NT2/D1 (cell line): ENCODE results near the gene RBM28.

Experiments
- DNase-seq: peaks from one replicate; pipeline ENCODE4 v3.0.0-alpha.2; 2011; ENCODE audit warnings: low read depth, low spot score
- H3K27me3 ChIP-seq: 2 replicates; pipeline ENCODE4 v1.6.0; 2011; ENCODE audit warnings: mild to moderate bottlenecking; ENCODE audit not compliant: insufficient read length, insufficient read depth
- H3K36me3 ChIP-seq: 2 replicates; pipeline ENCODE4 v1.6.1; 2011; ENCODE audit warnings: mild to moderate bottlenecking, low read length, mixed read lengths; ENCODE audit not compliant: insufficient read depth, insufficient read length
- H3K4me1 ChIP-seq: 2 replicates; pipeline ENCODE4 v1.5.1; 2011; ENCODE audit not compliant: insufficient read depth, insufficient read length
- H3K4me3 ChIP-seq: 2 replicates; pipeline ENCODE4 v1.5.1; 2011; ENCODE audit warnings: low read depth; ENCODE audit not compliant: insufficient read length
- H3K9ac ChIP-seq: 2 replicates; pipeline ENCODE4 v1.6.0; 2011; ENCODE audit warnings: low read depth; ENCODE audit not compliant: insufficient read length
- H3K9me3 ChIP-seq: 2 replicates; pipeline ENCODE4 v1.5.1; 2011; ENCODE audit warnings: mild to moderate bottlenecking, low read length; ENCODE audit not compliant: insufficient read depth
- SUZ12 ChIP-seq: IDR thresholded peaks from 2 replicates; pipeline ENCODE4 v1.6.1; 2011; ENCODE audit not compliant: insufficient read length, insufficient read depth; ENCODE audit errors: extremely low read depth
- YY1 ChIP-seq: IDR thresholded peaks from 2 replicates; pipeline ENCODE4 v1.6.1; 2011; ENCODE audit not compliant: insufficient read length, insufficient read depth
- ZNF274 ChIP-seq: IDR thresholded peaks from 2 replicates; pipeline ENCODE4 v1.6.1; 2011; ENCODE audit warnings: mild to moderate bottlenecking, low read depth, low read length

The RBM28 gene

GRCh38 chr7:128388145-128388485 lies 44.4 kb upstream of the RBM28 start:
- no peak overlapping the region for H3K9ac ChIP-seq
- peaks cover 17% of the 10 kb centered on the region for H3K36me3 ChIP-seq
- H3K4me1 ChIP-seq, result peaks cover 19% of the 10 kb centered on the region
- no peak for DNase-seq
- no peaks in the 10 kb centered on the region for H3K27me3 ChIP-seq
- no peaks in the 10 kb centered on the region for H3K9me3 ChIP-seq
- H3K4me3 ChIP-seq, result no peak overlapping the region
- TF ChIP-seq YY1 (no peak), SUZ12 (no peak), ZNF274 (no peak)

GRCh38 chr7:128387216-128388144 lies 43.8 kb upstream of the RBM28 start:
- no peak for TF ChIP-seq SUZ12
- TF ChIP-seq ZNF274, result no peak
- TF ChIP-seq YY1, result no peak
- no peaks in the 10 kb centered on the region for H3K27me3 ChIP-seq
- no peak overlapping the region for H3K9ac ChIP-seq
- no peaks in the 10 kb centered on the region for H3K9me3 ChIP-seq
- peaks cover 19% of the 10 kb centered on the region for H3K4me1 ChIP-seq
- no peak overlapping the region for H3K4me3 ChIP-seq
- peaks cover 12% of the 10 kb centered on the region for H3K36me3 ChIP-seq
- DNase-seq, result peak; percentile 87

- Histone ChIP-seq H3K36me3 (peaks cover 2% of the 10 kb centered on the region), H3K4me1 (peaks cover 24% of the 10 kb centered on the region), H3K4me3 (no peak overlapping the region), H3K9me3 (no peaks in the 10 kb centered on the region), H3K9ac (no peak overlapping the region), H3K27me3 (no peaks in the 10 kb centered on the region)
- DNase-seq, result no peak
- no peak for TF ChIP-seq YY1
- TF ChIP-seq SUZ12, result no peak
- TF ChIP-seq ZNF274, result no peak
Observed at GRCh38 chr7:128385988-128386925, 42.5 kb upstream of the RBM28 start.

GRCh38 chr7:128384726-128385125 lies 41.0 kb upstream of the RBM28 start:
- H3K27me3 ChIP-seq, result no peaks in the 10 kb centered on the region
- TF ChIP-seq ZNF274 (no peak), SUZ12 (no peak), YY1 (no peak)
- no peak overlapping the region for H3K4me3 ChIP-seq
- H3K9me3 ChIP-seq, result no peaks in the 10 kb centered on the region
- peaks cover 26% of the 10 kb centered on the region for H3K4me1 ChIP-seq
- no peaks in the 10 kb centered on the region for H3K36me3 ChIP-seq
- no peak for DNase-seq
- H3K9ac ChIP-seq, result no peak overlapping the region

- Histone ChIP-seq H3K4me3 (no peak overlapping the region), H3K9me3 (no peaks in the 10 kb centered on the region), H3K36me3 (no peaks in the 10 kb centered on the region), H3K4me1 (peaks cover 19% of the 10 kb centered on the region), H3K27me3 (no peaks in the 10 kb centered on the region), H3K9ac (no peak overlapping the region)
- TF ChIP-seq YY1 (no peak), ZNF274 (no peak), SUZ12 (no peak)
- no peak for DNase-seq
Observed at GRCh38 chr7:128383776-128384175, 40.1 kb upstream of the RBM28 start.

GRCh38 chr7:128381161-128381821 lies 37.6 kb upstream of the RBM28 start:
- TF ChIP-seq YY1 (no peak), SUZ12 (no peak), ZNF274 (no peak)
- Histone ChIP-seq H3K4me1 (peaks cover 13% of the 10 kb centered on the region), H3K27me3 (no peaks in the 10 kb centered on the region), H3K9ac (no peak overlapping the region), H3K9me3 (no peaks in the 10 kb centered on the region), H3K4me3 (no peak overlapping the region), H3K36me3 (no peaks in the 10 kb centered on the region)
- no peak for DNase-seq

GRCh38 chr7:128380483-128381106 lies 36.9 kb upstream of the RBM28 start:
- Histone ChIP-seq H3K4me1 (peaks cover 13% of the 10 kb centered on the region), H3K9me3 (no peaks in the 10 kb centered on the region), H3K27me3 (no peaks in the 10 kb centered on the region), H3K4me3 (no peak overlapping the region), H3K9ac (no peak overlapping the region), H3K36me3 (no peaks in the 10 kb centered on the region)
- TF ChIP-seq ZNF274, result no peak
- no peak for TF ChIP-seq YY1
- TF ChIP-seq SUZ12, result no peak
- no peak for DNase-seq
